Fibroblast of skin of left quadriceps (primary cell): ENCODE results near the gene TBL1Y.
"Not testable (repeated sequence)": the region's sequence is repeated elsewhere in the genome, so short reads cannot be mapped to it uniquely, and the experiment has no call there.

Source experiments
- DNase-seq, 2 experiments: peaks; one replicate each; pipeline ENCODE4 v3.0.0-alpha.2; 2013; ENCODE audit warnings: low read depth in 2 of 2

Gene TBL1Y

GRCh38 chrY:6972271-6972887 is 61.9 kb downstream of the TBL1Y start:
- DNase-seq, result no peak

- DNase-seq, result no peak
These were observed 64.5 kb downstream of the TBL1Y start for GRCh38 chrY:6974971-6975370.

- no peak for DNase-seq
These were observed 67.3 kb downstream of the TBL1Y start for GRCh38 chrY:6977783-6978182.

GRCh38 chrY:6983221-6983620 is 72.7 kb downstream of the TBL1Y start:
- DNase-seq, result no peak

GRCh38 chrY:6987811-6988210 is 77.3 kb downstream of the TBL1Y start:
- no peak for DNase-seq

GRCh38 chrY:6989886-6990620 is 79.6 kb downstream of the TBL1Y start:
- DNase-seq, result no peak

GRCh38 chrY:6992041-6992440 is 81.5 kb downstream of the TBL1Y start:
- DNase-seq, result no peak

GRCh38 chrY:6995987-6996386 is 85.5 kb downstream of the TBL1Y start:
- no peak for DNase-seq

GRCh38 chrY:6997503-6998066 is 87.1 kb downstream of the TBL1Y start:
- no peak for DNase-seq

GRCh38 chrY:6999905-7000304 is 89.4 kb downstream of the TBL1Y start:
- DNase-seq, result no peak

GRCh38 chrY:7002581-7002980 is 92.1 kb downstream of the TBL1Y start:
- DNase-seq, result no peak

- DNase-seq, result no peak
These were observed 97.4 kb downstream of the TBL1Y start for GRCh38 chrY:7007911-7008310.

GRCh38 chrY:7008578-7009355 is 98.3 kb downstream of the TBL1Y start:
- DNase-seq, result no peak

- no peak for DNase-seq
These were observed 102.6 kb downstream of the TBL1Y start for GRCh38 chrY:7013051-7013450.

- no peak for DNase-seq
These were observed 106.0 kb downstream of the TBL1Y start for GRCh38 chrY:7016521-7016920.

- DNase-seq, result no peak
These were observed 107.0 kb downstream of the TBL1Y start for GRCh38 chrY:7017244-7018080.

- DNase-seq, result no peak
These were observed 128.5 kb downstream of the TBL1Y start for GRCh38 chrY:7039037-7039436.

- no peak for DNase-seq
These were observed 130.2 kb downstream of the TBL1Y start for GRCh38 chrY:7040662-7041061.

GRCh38 chrY:7041983-7042382 is 131.5 kb downstream of the TBL1Y start:
- no peak for DNase-seq

- DNase-seq, result not testable (repeated sequence)
These were observed 142.0 kb downstream of the TBL1Y start for GRCh38 chrY:7052461-7052860.

- DNase-seq, result no peak
These were observed 146.4 kb downstream of the TBL1Y start for GRCh38 chrY:7056886-7057285.

GRCh38 chrY:7078725-7079124 is 168.2 kb downstream of the TBL1Y start:
- no peak for DNase-seq
